Measurements from ENCODE around the gene PDIK1L. TPM values are rescaled to one million over a fixed set of nuclear protein-coding genes. Genes with fewer than 3 reads are reported as not detected.

Gene PDIK1L
- total RNA-seq, 1 donor from 2014 or later, result 19.4 TPM

DNA sequence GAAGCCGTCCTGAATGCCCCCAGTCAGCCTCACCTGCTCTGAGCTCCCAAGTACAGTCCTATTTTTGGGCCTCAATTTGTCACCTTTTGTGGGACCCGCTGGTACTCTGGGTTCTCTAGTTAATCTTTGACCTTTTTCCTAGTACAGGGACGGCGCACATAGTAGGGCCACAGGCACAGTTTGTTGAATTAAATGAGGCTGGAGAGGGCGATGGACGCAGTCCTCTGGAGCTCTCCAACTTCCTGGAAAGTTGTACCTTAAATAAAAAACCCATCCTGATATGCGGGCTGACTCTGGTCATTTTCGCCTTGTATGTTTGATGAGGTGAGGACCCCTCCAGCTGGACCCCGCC lies 52.0 kb downstream of the PDIK1L start:
- Mint-ChIP-seq H3K4me3 (peak overlapping the region; percentile 30), H3K4me1 (peaks cover 30% of the 10 kb centered on the region), H3K27me3 (ENCODE audit: low read depth) (peaks cover 6% of the 10 kb centered on the region), H3K36me3 (no peaks in the 10 kb centered on the region), H3K9me3 (no peaks in the 10 kb centered on the region), H3K27ac (no peak overlapping the region)
- TF ChIP-seq, protein P1, sequence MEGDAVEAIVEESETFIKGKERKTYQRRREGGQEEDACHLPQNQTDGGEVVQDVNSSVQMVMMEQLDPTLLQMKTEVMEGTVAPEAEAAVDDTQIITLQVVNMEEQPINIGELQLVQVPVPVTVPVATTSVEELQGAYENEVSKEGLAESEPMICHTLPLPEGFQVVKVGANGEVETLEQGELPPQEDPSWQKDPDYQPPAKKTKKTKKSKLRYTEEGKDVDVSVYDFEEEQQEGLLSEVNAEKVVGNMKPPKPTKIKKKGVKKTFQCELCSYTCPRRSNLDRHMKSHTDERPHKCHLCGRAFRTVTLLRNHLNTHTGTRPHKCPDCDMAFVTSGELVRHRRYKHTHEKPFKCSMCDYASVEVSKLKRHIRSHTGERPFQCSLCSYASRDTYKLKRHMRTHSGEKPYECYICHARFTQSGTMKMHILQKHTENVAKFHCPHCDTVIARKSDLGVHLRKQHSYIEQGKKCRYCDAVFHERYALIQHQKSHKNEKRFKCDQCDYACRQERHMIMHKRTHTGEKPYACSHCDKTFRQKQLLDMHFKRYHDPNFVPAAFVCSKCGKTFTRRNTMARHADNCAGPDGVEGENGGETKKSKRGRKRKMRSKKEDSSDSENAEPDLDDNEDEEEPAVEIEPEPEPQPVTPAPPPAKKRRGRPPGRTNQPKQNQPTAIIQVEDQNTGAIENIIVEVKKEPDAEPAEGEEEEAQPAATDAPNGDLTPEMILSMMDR (IDR thresholded peaks at IDR 0.05; ENCODE audit: unreplicated experiment), result no peak
- DNase-seq (ENCODE audit: low spot score in 2 of 2, unreplicated experiment in 2 of 2), result no peak

DNA sequence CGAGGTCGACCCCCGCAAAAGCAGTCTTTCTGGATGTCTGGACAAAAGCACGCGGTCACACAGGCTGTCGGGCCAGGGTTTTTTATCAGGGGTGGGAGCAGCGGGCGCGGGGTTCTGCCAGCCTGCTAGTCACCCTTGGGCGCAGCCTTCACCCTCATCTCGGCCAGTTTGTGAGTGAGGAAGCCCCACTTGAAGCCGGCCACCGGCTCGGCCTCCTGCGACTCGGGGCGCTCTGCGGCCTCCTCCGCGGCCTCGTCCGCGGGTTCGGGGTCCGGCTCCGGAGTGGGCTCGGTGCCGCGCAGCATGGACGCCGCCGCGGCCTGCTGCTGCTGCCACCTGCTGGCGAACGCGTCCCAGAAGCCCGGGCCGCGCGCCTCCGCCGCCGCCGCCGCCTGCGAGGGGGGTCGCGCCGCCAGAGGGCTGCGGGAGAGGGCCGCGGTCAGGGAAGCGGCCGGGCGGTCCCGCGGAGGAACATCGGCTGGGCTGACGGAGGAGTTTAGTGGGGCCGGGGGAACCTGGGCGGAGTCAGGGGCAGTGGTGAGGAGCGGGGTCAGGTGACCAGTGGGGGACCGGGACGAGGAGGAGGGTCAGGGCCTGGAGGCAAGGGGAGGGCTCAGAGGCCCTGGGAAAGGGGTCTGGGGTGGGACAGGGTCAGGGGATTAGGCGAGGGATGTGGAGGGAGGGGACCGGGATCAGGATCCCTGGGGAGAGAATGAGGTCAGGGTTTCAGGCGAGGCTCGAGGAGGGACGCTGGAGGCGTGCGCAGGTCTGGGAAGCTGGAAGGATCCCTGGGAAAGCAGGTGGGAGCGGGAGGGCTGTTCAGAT lies 52.6 kb downstream of the PDIK1L start:
- H3K9me3 Mint-ChIP-seq, result no peaks in the 10 kb centered on the region
- peaks cover 31% of the 10 kb centered on the region for H3K4me1 Mint-ChIP-seq
- H3K27ac Mint-ChIP-seq, result peak overlapping the region; percentile 47
- no peaks in the 10 kb centered on the region for H3K36me3 Mint-ChIP-seq
- peaks cover 6% of the 10 kb centered on the region for H3K27me3 Mint-ChIP-seq (ENCODE audit: low read depth)
- TF ChIP-seq, protein P1 (IDR thresholded peaks at IDR 0.05; ENCODE audit: unreplicated experiment), result peak; percentile 34
- peak; percentile 62 to 77 for DNase-seq (ENCODE audit: low spot score in 2 of 2, unreplicated experiment in 2 of 2)
- peak overlapping the region; percentile 66 for H3K4me3 Mint-ChIP-seq

DNA sequence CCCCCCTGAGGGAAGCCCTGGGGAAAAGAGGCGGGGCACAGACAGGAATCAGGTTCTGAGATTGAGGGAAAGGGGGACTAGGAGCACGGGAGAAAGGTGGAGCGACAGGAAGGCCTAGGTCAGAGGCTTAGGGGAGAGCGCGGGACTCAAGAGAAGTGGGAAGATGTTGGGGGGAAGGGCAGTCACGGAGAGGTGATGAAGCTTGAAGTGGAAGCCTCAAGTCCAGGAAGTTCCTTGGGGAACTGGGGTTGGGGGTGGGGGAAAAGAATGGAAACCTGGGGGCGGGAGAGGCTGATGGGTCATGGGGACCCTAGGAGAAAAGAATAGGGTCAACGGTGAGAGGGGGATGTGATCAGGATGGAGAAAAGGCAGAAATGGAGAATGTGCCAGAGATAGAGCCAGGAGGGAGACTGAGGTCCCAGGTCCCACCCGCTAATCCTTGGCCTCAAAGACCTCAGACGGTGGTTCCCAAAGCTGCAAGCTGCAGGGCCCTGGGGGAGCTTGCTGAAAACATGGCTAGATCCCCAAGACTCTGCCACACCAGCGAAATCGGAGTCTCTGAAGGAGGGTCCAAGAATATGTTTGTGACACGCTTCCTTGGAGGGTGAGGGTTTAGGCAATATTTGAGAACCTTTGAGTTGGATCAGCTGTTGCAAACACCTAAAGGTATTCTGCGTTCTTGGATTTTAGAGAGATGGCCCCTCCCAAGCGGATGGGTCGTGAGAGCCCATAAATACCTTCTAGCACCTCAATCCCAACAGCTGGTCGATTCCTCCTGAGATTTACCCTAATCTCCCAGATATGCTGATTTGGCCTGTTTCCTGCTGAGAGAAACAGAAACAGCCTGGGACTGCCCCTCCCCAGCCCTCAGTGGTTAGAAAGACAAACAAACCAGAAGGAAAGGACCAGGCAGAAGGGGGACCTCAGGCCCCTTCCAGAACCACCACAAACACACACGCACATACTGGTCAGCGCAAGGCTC lies 53.5 kb downstream of the PDIK1L start:
- Mint-ChIP-seq H3K27me3 (ENCODE audit: low read depth) (peaks cover 6% of the 10 kb centered on the region), H3K27ac (peak overlapping the region; percentile 47), H3K4me1 (peaks cover 29% of the 10 kb centered on the region), H3K36me3 (no peaks in the 10 kb centered on the region), H3K4me3 (peak overlapping the region; percentile 66), H3K9me3 (no peaks in the 10 kb centered on the region)
- no peak for DNase-seq (ENCODE audit: low spot score in 2 of 2, unreplicated experiment in 2 of 2)
- TF ChIP-seq, protein P1 (IDR thresholded peaks at IDR 0.05; ENCODE audit: unreplicated experiment), result no peak

DNA sequence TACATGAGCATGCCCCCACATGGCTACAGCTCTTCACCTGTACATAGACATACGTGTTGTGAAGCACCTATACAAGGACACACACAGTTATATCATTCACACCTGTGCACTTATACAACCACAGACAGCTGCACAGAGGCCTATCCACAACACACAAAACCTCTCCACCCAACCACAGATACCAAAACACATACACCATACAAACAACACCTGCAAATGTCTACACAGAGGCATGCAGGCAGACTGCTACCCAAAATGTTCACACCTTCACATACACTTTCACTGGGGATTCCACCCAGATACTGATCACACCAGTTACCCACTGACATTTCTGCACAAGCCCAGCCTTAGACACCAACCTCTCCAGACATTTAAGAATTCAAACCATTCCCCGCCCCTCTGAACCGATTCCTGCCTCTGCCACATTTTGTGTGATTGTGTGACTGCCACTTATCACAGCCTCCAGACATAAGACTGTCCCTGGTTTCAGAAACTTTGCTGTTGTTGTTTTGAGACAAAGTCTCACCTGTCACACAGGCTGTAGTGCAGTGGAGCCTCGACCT lies 55.2 kb downstream of the PDIK1L start:
- TF ChIP-seq, protein P1 (IDR thresholded peaks at IDR 0.05; ENCODE audit: unreplicated experiment), result no peak
- Mint-ChIP-seq H3K4me1 (peaks cover 34% of the 10 kb centered on the region), H3K4me3 (no peak overlapping the region), H3K27ac (no peak overlapping the region), H3K9me3 (no peaks in the 10 kb centered on the region), H3K36me3 (no peaks in the 10 kb centered on the region), H3K27me3 (ENCODE audit: low read depth) (peaks cover 4% of the 10 kb centered on the region)
- DNase-seq (ENCODE audit: low spot score in 2 of 2, unreplicated experiment in 2 of 2), result no peak

DNA sequence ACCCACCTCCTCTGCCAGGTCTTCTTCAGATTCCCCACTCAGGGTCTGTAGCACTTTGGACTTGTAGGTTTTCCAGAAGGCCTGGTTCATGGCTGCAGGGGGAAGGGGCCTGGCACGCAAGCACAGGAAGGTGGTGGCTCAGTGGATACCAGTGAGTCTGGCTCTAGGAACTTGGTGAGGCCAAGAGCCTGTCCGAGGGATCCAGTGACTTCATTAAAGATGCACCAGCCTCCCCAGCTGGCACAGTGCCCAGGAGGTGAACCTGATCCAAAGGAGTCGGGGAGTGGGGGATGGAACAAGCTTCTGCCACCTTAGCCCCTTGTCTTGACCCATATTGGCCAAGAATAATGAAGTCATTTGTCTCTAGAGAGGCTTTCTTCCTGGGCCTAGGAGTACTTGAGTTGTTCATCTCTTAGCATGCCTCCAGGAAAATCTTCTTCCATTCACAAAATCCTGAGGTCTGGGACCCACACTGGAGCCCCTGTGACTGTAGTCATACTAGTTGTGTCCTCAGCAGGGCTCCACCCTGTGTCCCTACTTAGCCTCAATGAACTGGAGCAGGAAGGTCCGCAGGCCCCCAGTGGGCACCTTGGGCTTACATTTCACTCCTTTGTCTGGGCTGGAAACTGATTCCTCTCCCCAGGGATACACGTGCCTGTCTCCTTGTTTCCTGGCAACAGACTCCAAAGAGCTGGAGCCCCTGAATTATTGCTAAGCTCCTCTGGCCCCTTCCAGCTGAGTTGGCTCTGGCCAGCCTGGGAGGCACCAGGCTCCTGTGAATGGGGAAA lies 57.0 kb downstream of the PDIK1L start, which contains the start of gene C1orf232:
Gene C1orf232 (minus strand): TSS at position 554 of the 788 bp plus-strand sequence. CDS start 464 bp downstream, at position 90.
- Mint-ChIP-seq H3K4me3 (peak within 1 kb of the TSS; percentile 87), H3K4me1 (peaks cover 31% of the 10 kb centered on the region)

More for the DNA sequence above, 57.0 kb downstream of the PDIK1L start, which contains the start of gene C1orf232:
- DNase-seq (ENCODE audit: low spot score in 2 of 2, unreplicated experiment in 2 of 2), result no peak
- no peaks in the 10 kb centered on the region for H3K36me3 Mint-ChIP-seq
- H3K27me3 Mint-ChIP-seq (ENCODE audit: low read depth), result no peaks in the 10 kb centered on the region
- TF ChIP-seq, protein P1 (IDR thresholded peaks at IDR 0.05; ENCODE audit: unreplicated experiment), result no peak
- H3K27ac Mint-ChIP-seq, result peak within 1 kb of the TSS; percentile 93
- H3K9me3 Mint-ChIP-seq, result no peaks in the 10 kb centered on the region
